ENCODE results near the gene ENGASE. TPM values are rescaled to one million over a fixed set of nuclear protein-coding genes. Genes with fewer than 3 reads are reported as not detected.

Gene ENGASE
- total RNA-seq, 2 experiments from 2014 or later, result 38.2 to 41.1 TPM

GRCh38 chr17:79047923-79048825 is 26.4 kb upstream of the ENGASE start:
- ChIA-PET CTCF (no interaction called here), POLR2A (no interaction called here)
- H3K4me3 Mint-ChIP-seq, result no peak overlapping the region
- no peak for ATAC-seq
- H3K36me3 Mint-ChIP-seq (ENCODE audit: low read depth), result no peaks in the 10 kb centered on the region
- no peak for DNase-seq
- H3K4me1 Mint-ChIP-seq (ENCODE audit: low read depth), result no peaks in the 10 kb centered on the region
- no peak overlapping the region for H3K27ac Mint-ChIP-seq
- H3K9me3 Mint-ChIP-seq (ENCODE audit: insufficient read depth), result no peaks in the 10 kb centered on the region
- H3K27me3 Mint-ChIP-seq (ENCODE audit: low read depth), result peaks cover 5% of the 10 kb centered on the region

- H3K27me3 Mint-ChIP-seq (ENCODE audit: low read depth), result peaks cover 9% of the 10 kb centered on the region
- POLR2A ChIA-PET, result no interaction called here
- DNase-seq, result no peak
- CTCF ChIA-PET, result interaction anchor here (1.4 kb wide), 1 partner anchor 33 kb away, joined by 3 read pairs; no protein-coding TSS in a partner anchor
- H3K9me3 Mint-ChIP-seq (ENCODE audit: insufficient read depth), result no peaks in the 10 kb centered on the region
- no peak overlapping the region for H3K4me3 Mint-ChIP-seq
- no peaks in the 10 kb centered on the region for H3K4me1 Mint-ChIP-seq (ENCODE audit: low read depth)
- H3K27ac Mint-ChIP-seq, result no peak overlapping the region
- ATAC-seq, result no peak
- no peaks in the 10 kb centered on the region for H3K36me3 Mint-ChIP-seq (ENCODE audit: low read depth)
Measured at GRCh38 chr17:79048826-79049755, 25.5 kb upstream of the ENGASE start.

GRCh38 chr17:79049821-79050220 is 24.8 kb upstream of the ENGASE start:
- POLR2A ChIA-PET, result no interaction called here
- CTCF ChIA-PET, result interaction anchor here (1.4 kb wide), 1 partner anchor 32 kb away, joined by 3 read pairs; no protein-coding TSS in a partner anchor

GRCh38 chr17:79050551-79050950 is 24.1 kb upstream of the ENGASE start:
- DNase-seq (no peak), ATAC-seq (no peak)
- ChIA-PET POLR2A (no interaction called here), CTCF (no interaction called here)
- no peaks in the 10 kb centered on the region for H3K36me3 Mint-ChIP-seq (ENCODE audit: low read depth)
- H3K27me3 Mint-ChIP-seq (ENCODE audit: low read depth), result peaks cover 11% of the 10 kb centered on the region
- no peaks in the 10 kb centered on the region for H3K9me3 Mint-ChIP-seq (ENCODE audit: insufficient read depth)
- no peak overlapping the region for H3K4me3 Mint-ChIP-seq
- H3K27ac Mint-ChIP-seq, result no peak overlapping the region
- H3K4me1 Mint-ChIP-seq (ENCODE audit: low read depth), result no peaks in the 10 kb centered on the region

More at GRCh38 chr17:79049821-79050220, 24.8 kb upstream of the ENGASE start:
- ATAC-seq (no peak), DNase-seq (no peak)
- Mint-ChIP-seq H3K9me3 (ENCODE audit: insufficient read depth) (no peaks in the 10 kb centered on the region), H3K27ac (no peak overlapping the region), H3K4me3 (no peak overlapping the region), H3K27me3 (ENCODE audit: low read depth) (peaks cover 11% of the 10 kb centered on the region), H3K36me3 (ENCODE audit: low read depth) (no peaks in the 10 kb centered on the region), H3K4me1 (ENCODE audit: low read depth) (no peaks in the 10 kb centered on the region)

DNA sequence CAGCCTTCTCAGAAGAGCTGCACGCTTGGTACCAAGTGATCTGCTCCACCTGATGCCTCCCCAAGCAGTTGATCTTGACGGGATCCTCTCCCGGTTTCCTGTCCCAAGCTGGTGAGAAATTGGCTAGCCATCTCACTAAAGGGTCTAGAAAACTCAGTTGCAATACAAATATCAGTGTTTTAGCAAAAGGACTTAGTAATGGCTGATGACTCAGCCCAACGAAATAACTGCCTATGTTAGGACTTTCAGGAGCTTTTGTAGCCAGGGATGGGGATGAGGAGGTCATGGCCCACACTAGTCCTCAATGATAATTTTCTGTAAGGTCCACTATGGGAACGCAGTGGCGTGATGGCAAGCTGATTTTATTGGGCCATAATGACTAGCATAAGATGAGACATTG is 23.3 kb upstream of the ENGASE start:
- Mint-ChIP-seq H3K27me3 (ENCODE audit: low read depth) (peaks cover 11% of the 10 kb centered on the region), H3K36me3 (ENCODE audit: low read depth) (no peaks in the 10 kb centered on the region), H3K9me3 (ENCODE audit: insufficient read depth) (no peaks in the 10 kb centered on the region), H3K4me1 (ENCODE audit: low read depth) (no peaks in the 10 kb centered on the region), H3K4me3 (no peak overlapping the region), H3K27ac (no peak overlapping the region)
- DNase-seq (no peak), ATAC-seq (no peak)
- POLR2A ChIA-PET, result no interaction called here
- CTCF ChIA-PET, result interaction anchor here (1.4 kb wide), 1 partner anchor 9 kb away, joined by 5 read pairs; no protein-coding TSS in a partner anchor

- H3K4me3 Mint-ChIP-seq, result no peak overlapping the region
- DNase-seq (no peak), ATAC-seq (no peak)
- no peaks in the 10 kb centered on the region for H3K36me3 Mint-ChIP-seq (ENCODE audit: low read depth)
- peaks cover 11% of the 10 kb centered on the region for H3K27me3 Mint-ChIP-seq (ENCODE audit: low read depth)
- POLR2A ChIA-PET, result no interaction called here
- no peak overlapping the region for H3K27ac Mint-ChIP-seq
- H3K4me1 Mint-ChIP-seq (ENCODE audit: low read depth), result no peaks in the 10 kb centered on the region
- no peaks in the 10 kb centered on the region for H3K9me3 Mint-ChIP-seq (ENCODE audit: insufficient read depth)
- CTCF ChIA-PET, result interaction anchor here (1.4 to 1.8 kb wide), 2 partner anchors 10 to 15 kb away, joined by 4 to 5 read pairs; no protein-coding TSS in a partner anchor
Measured at GRCh38 chr17:79052131-79052530, 22.5 kb upstream of the ENGASE start.

DNA sequence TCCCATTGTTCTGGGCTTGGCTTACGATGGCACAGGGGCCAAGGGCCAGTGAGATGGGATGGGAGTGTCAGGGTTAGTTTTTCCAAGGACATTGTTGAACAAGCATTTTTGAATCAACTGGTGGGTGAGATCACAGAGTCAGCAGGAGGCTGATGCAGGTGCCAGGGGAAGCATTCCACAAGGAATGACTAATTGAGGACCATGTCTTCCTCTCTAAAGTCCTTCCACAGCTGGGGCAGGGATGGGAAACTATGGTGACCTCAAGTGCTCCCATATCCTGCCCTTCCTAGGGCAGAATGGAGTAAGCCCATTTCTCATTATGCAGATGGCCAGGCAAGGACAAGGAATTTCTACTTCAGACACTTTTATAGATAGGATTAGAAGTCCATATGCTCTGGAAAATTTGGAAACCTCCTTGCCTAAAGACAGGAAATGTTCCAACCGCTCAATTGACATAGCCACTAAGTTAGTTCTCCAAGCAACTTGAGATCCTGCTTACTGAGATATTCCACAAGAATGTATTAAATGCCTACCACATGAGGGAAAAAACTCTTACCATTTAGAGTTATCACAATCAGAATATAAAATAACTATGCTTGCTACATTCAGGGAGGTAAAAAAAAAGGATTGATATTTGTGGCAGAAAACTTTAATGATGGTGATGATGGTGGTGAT is 21.2 kb upstream of the ENGASE start:
- DNase-seq (no peak), ATAC-seq (no peak)
- peaks cover 11% of the 10 kb centered on the region for H3K27me3 Mint-ChIP-seq (ENCODE audit: low read depth)
- no peak overlapping the region for H3K27ac Mint-ChIP-seq
- no peaks in the 10 kb centered on the region for H3K9me3 Mint-ChIP-seq (ENCODE audit: insufficient read depth)
- no peaks in the 10 kb centered on the region for H3K4me1 Mint-ChIP-seq (ENCODE audit: low read depth)
- CTCF ChIA-PET, result interaction anchor here (0.9 to 5.2 kb wide), 4 partner anchors 8 to 17 kb away, joined by 4 to 18 read pairs (median 5); no protein-coding TSS in a partner anchor
- no peak overlapping the region for H3K4me3 Mint-ChIP-seq
- no peaks in the 10 kb centered on the region for H3K36me3 Mint-ChIP-seq (ENCODE audit: low read depth)
- POLR2A ChIA-PET, result interaction anchor here (0.7 kb wide), 1 partner anchor 1003 kb away, joined by 3 read pairs; no protein-coding TSS in a partner anchor

GRCh38 chr17:79054200-79054960 is 20.2 kb upstream of the ENGASE start:
- DNase-seq (no peak), ATAC-seq (no peak)
- POLR2A ChIA-PET, result interaction anchor here (0.7 kb wide), 1 partner anchor 1004 kb away, joined by 3 read pairs; no protein-coding TSS in a partner anchor
- Mint-ChIP-seq H3K4me1 (ENCODE audit: low read depth) (peaks cover 5% of the 10 kb centered on the region), H3K36me3 (ENCODE audit: low read depth) (no peaks in the 10 kb centered on the region), H3K4me3 (no peak overlapping the region), H3K27ac (peak overlapping the region; percentile 28), H3K9me3 (ENCODE audit: insufficient read depth) (no peaks in the 10 kb centered on the region), H3K27me3 (ENCODE audit: low read depth) (peaks cover 15% of the 10 kb centered on the region)
- CTCF ChIA-PET, result interaction anchor here (0.9 to 5.2 kb wide), 4 partner anchors 9 to 338 kb away, joined by 3 to 18 read pairs (median 5); no protein-coding TSS in a partner anchor

- Mint-ChIP-seq H3K27me3 (ENCODE audit: low read depth) (peaks cover 17% of the 10 kb centered on the region), H3K36me3 (ENCODE audit: low read depth) (no peaks in the 10 kb centered on the region), H3K27ac (no peak overlapping the region), H3K9me3 (ENCODE audit: insufficient read depth) (no peaks in the 10 kb centered on the region), H3K4me1 (ENCODE audit: low read depth) (peaks cover 7% of the 10 kb centered on the region), H3K4me3 (no peak overlapping the region)
- POLR2A ChIA-PET, result no interaction called here
- ATAC-seq (no peak), DNase-seq (no peak)
- CTCF ChIA-PET, result interaction anchor here (1.5 to 5.2 kb wide), 3 partner anchors 9 to 337 kb away, joined by 3 to 18 read pairs (median 4); no protein-coding TSS in a partner anchor
Measured at GRCh38 chr17:79055197-79055596, 19.4 kb upstream of the ENGASE start.

GRCh38 chr17:79057737-79058385 is 16.8 kb upstream of the ENGASE start:
- peaks cover 14% of the 10 kb centered on the region for H3K27me3 Mint-ChIP-seq (ENCODE audit: low read depth)
- H3K36me3 Mint-ChIP-seq (ENCODE audit: low read depth), result no peaks in the 10 kb centered on the region
- H3K27ac Mint-ChIP-seq, result no peak overlapping the region
- ATAC-seq (no peak), DNase-seq (no peak)
- H3K4me3 Mint-ChIP-seq, result no peak overlapping the region
- POLR2A ChIA-PET, result no interaction called here
- CTCF ChIA-PET, result interaction anchor here (5.2 kb wide), 1 partner anchor 12 kb away, joined by 18 read pairs; no protein-coding TSS in a partner anchor
- no peaks in the 10 kb centered on the region for H3K9me3 Mint-ChIP-seq (ENCODE audit: insufficient read depth)
- H3K4me1 Mint-ChIP-seq (ENCODE audit: low read depth), result peaks cover 7% of the 10 kb centered on the region

Data from activated CD8-positive, alpha-beta T cell treated with anti-CD3 and anti-CD28 coated beads, Interleukin-2, amount 10 ng/mL, durations not matched to agents 7 days and 5 days (primary cell).